Ascending aorta (tissue), 2 donors: ENCODE data around the gene MZT1. TPM values are rescaled to one million over a fixed set of nuclear protein-coding genes. Genes with fewer than 3 reads are reported as not detected.

Experiments
- DNase-seq, 2 donors: peaks; one replicate each; pipeline ENCODE4 v3.0.0-alpha.2; 2019; ENCODE audit warnings: low spot score in 2 of 2
- H3K27ac ChIP-seq, 2 donors: fragments of 200-600 bp; sonication (generic); one replicate each; pipeline ENCODE4 v1.5.1; 2016 to 2017; ENCODE audit warnings: mild to moderate bottlenecking in 1 of 2
- H3K27me3 ChIP-seq: fragments of 200-600 bp; sonication (generic); one replicate; pipeline ENCODE4 v1.5.1; 2017
- H3K36me3 ChIP-seq, 2 donors: fragments of 200-600 bp; sonication (generic); one replicate each; pipeline ENCODE4 v1.5.1; 2016
- H3K4me1 ChIP-seq, 2 donors: fragments of 200-600 bp; sonication (generic); one replicate each; pipeline ENCODE4 v1.5.1; 2016 to 2017; ENCODE audit warnings: mild to moderate bottlenecking in 1 of 2
- H3K4me3 ChIP-seq, 2 donors: fragments of 200-600 bp; sonication (generic); one replicate each; pipeline ENCODE4 v1.5.1; 2016 to 2017; ENCODE audit warnings: mild to moderate bottlenecking in 1 of 2
- H3K9me3 ChIP-seq, 2 donors: fragments of 200-600 bp; sonication (generic); one replicate each; pipeline ENCODE4 v1.5.1; 2016
- CTCF ChIP-seq, 3 experiments: fragments of 200-600 bp in 2 of 3; fragments of 450-650 bp in 1 of 3; sonication (generic) in 2 of 3; IDR thresholded peaks; one replicate each; pipeline ENCODE4 v1.5.1; 2016 to 2019; ENCODE audit warnings: antibody characterized with exemption in 3 of 3, mild to moderate bottlenecking in 1 of 3, moderate library complexity in 1 of 3
- intact Hi-C: fragments of 100-400 bp; cut with DNase I; formaldehyde crosslinking; loops from one replicate; pipeline ENCODE4 v1.15.1; 2023
- total RNA-seq: library from RNA; depleted of rRNA; stranded (reverse); fragments of >200 nt; gene quantifications from one replicate; pipeline ENCODE4 v1.1.0, GENCODE V29; 2016

Gene MZT1
- total RNA-seq, 1 donor from 2014 or later, result 4.4 TPM

DNA sequence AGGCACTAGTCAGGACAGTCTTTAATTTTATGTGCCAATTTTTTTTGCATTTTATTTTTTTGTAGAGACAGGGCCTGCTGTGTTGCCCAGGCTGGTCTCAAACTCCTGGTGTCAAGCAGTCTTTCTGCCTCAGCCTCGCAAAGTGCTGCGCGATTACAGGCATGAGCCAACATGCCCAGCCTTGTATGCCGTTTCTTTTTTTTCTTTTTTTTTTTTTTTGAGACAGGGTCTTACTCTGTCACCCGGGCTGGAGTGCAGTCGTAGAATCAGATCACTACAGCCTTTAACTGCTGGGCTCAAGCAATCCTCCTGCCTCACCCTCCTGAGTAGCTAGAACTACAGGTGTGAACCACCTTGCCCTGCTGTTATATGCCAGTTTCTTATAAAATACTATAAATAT is 26.7 kb upstream of the MZT1 start:
- DNase-seq, result no peak
- H3K36me3 ChIP-seq, result peaks cover 43 to 58% of the 10 kb centered on the region in 2 donors
- H3K27ac ChIP-seq, result no peak overlapping the region
- H3K4me1 ChIP-seq, result no peaks in the 10 kb centered on the region
- no peaks in the 10 kb centered on the region for H3K9me3 ChIP-seq
- H3K27me3 ChIP-seq, result no peaks in the 10 kb centered on the region
- TF ChIP-seq CTCF (IDR thresholded peaks at IDR 0.05), result no peak
- H3K4me3 ChIP-seq, result no peak overlapping the region
- intact Hi-C loops, result no loop called here

DNA sequence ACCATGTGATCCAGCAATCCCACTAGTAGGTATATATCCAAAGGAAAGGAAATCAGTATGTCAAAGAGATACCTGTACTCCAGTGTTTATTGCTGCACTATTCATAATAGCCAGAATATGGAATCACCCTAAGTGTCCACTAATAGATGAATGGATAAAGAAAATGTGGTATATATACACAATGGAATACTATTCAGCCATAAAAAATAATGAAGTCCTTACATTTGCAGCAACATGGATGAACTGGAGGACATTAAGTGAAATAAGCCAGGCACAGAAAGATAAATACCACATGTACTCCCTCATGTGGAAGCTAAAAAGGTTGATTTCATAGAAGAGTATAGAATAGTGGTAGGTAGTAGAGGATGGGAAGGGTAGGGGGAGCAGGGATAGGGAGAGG is 23.8 kb upstream of the MZT1 start:
- no peaks in the 10 kb centered on the region for H3K4me1 ChIP-seq
- no peak for DNase-seq
- H3K9me3 ChIP-seq, result no peaks in the 10 kb centered on the region
- intact Hi-C loops, result no loop called here
- no peak overlapping the region for H3K4me3 ChIP-seq
- peaks cover 37% of the 10 kb centered on the region in 2 donors for H3K36me3 ChIP-seq
- H3K27ac ChIP-seq, result no peak overlapping the region
- no peak for TF ChIP-seq CTCF (IDR thresholded peaks at IDR 0.05)
- no peaks in the 10 kb centered on the region for H3K27me3 ChIP-seq

- intact Hi-C loops, result no loop called here
- Histone ChIP-seq H3K4me1 (no peaks in the 10 kb centered on the region), H3K36me3 (peaks cover 16 to 17% of the 10 kb centered on the region in 2 donors), H3K4me3 (no peak overlapping the region), H3K27me3 (no peaks in the 10 kb centered on the region), H3K27ac (no peak overlapping the region), H3K9me3 (no peaks in the 10 kb centered on the region)
- no peak for DNase-seq
- no peak for TF ChIP-seq CTCF (IDR thresholded peaks at IDR 0.05)
These were observed 17.8 kb upstream of the MZT1 start for GRCh38 chr13:72745260-72745659.

DNA sequence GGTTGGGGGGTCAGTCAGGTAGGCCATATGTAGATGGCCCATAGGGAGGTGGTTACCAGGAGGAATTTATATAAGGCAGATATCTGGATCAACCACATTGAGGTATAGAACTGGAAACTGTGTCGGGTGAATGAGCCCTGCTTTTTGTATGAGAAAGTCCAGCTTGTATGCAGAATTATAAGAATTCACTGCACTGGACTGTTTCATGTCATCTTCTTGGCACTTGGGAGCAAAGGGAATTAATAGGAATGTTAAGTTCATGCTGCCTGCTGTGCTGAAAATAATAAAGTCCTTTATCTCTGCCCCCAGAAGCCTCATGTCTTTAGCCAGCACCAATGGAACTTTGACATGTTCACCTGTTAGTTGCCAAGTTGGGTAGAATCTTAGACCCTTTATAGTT is 12.6 kb upstream of the MZT1 start:
- DNase-seq, result no peak
- TF ChIP-seq CTCF (IDR thresholded peaks at IDR 0.05), result no peak
- H3K9me3 ChIP-seq, result no peaks in the 10 kb centered on the region
- intact Hi-C loops, result no loop called here
- no peaks in the 10 kb centered on the region for H3K4me1 ChIP-seq
- no peak overlapping the region for H3K4me3 ChIP-seq
- no peak overlapping the region for H3K27ac ChIP-seq
- H3K36me3 ChIP-seq, result peaks cover under 1 to 3% of the 10 kb centered on the region in 2 donors
- H3K27me3 ChIP-seq, result no peaks in the 10 kb centered on the region

GRCh38 chr13:72737033-72737432 is 9.6 kb upstream of the MZT1 start:
- Histone ChIP-seq H3K9me3 (no peaks in the 10 kb centered on the region), H3K4me3 (no peak overlapping the region), H3K36me3 (no peaks in the 10 kb centered on the region), H3K4me1 (no peaks in the 10 kb centered on the region), H3K27me3 (no peaks in the 10 kb centered on the region), H3K27ac (no peak overlapping the region)
- no peak for DNase-seq
- TF ChIP-seq CTCF (IDR thresholded peaks at IDR 0.05), result no peak
- intact Hi-C loops, result no loop called here

GRCh38 chr13:72728290-72728605 is 819 bp upstream of the MZT1 start:
- TF ChIP-seq CTCF (IDR thresholded peaks at IDR 0.05), result no peak

More at GRCh38 chr13:72728290-72728605, 819 bp upstream of the MZT1 start:
- Histone ChIP-seq H3K4me3 (peak overlapping the region; percentile 76 to 82), H3K4me1 (peaks cover 0 to 15% of the 10 kb centered on the region in 2 donors), H3K36me3 (peaks cover 0 to 3% of the 10 kb centered on the region in 2 donors), H3K9me3 (no peaks in the 10 kb centered on the region), H3K27ac (peak overlapping the region; percentile 17 to 51), H3K27me3 (no peaks in the 10 kb centered on the region)
- DNase-seq, result no peak
- intact Hi-C loops, result no loop called here
